ENCODE measurements around the gene PNPLA7. TPM values are rescaled to one million over a fixed set of nuclear protein-coding genes. Genes with fewer than 3 reads are reported as not detected.
A peak's percentile ranks its signal among the peaks of the same experiment; 100 is the strongest.
"Not testable (repeated sequence)": the region's sequence is repeated elsewhere in the genome, so short reads cannot be mapped to it uniquely, and the experiment has no call there.

PNPLA7 gene
- total RNA-seq, 1 experiment from 2014 or later = 0.10 TPM

GRCh38 chr9:137426018-137426681 lies 124.1 kb downstream of the PNPLA7 start:
- DNase-seq (ENCODE audit: extremely low read depth, low read depth) = no peak

GRCh38 chr9:137423514-137424291 lies 126.5 kb downstream of the PNPLA7 start:
- no peak for DNase-seq (ENCODE audit: extremely low read depth, low read depth)

GRCh38 chr9:137422604-137423513 lies 127.3 kb downstream of the PNPLA7 start, which contains the start of the genes EXD3 and NOXA1:
TSS of gene EXD3 (minus strand) at chr9:137423162. CDS start at chr9:137395357, 27,805 bp downstream.
TSS of gene NOXA1 (plus strand) at chr9:137423393. CDS start at chr9:137423530, 137 bp downstream.
- DNase-seq (ENCODE audit: extremely low read depth, low read depth) = peak; percentile 92

GRCh38 chr9:137421838-137422603 lies 128.2 kb downstream of the PNPLA7 start:
- no peak for DNase-seq (ENCODE audit: extremely low read depth, low read depth)

- DNase-seq (ENCODE audit: extremely low read depth, low read depth) = no peak
Measured at GRCh38 chr9:137417161-137418021, 132.8 kb downstream of the PNPLA7 start.

- no peak for DNase-seq (ENCODE audit: extremely low read depth, low read depth)
Measured at GRCh38 chr9:137416563-137417151, 133.5 kb downstream of the PNPLA7 start.

- DNase-seq (ENCODE audit: extremely low read depth, low read depth) = no peak
Measured at GRCh38 chr9:137416006-137416562, 134.1 kb downstream of the PNPLA7 start.

- no peak for DNase-seq (ENCODE audit: extremely low read depth, low read depth)
Measured at GRCh38 chr9:137415451-137415850, 134.8 kb downstream of the PNPLA7 start.

GRCh38 chr9:137412431-137412830 lies 137.8 kb downstream of the PNPLA7 start:
- no peak for DNase-seq (ENCODE audit: extremely low read depth, low read depth)

- DNase-seq (ENCODE audit: extremely low read depth, low read depth) = peak; percentile 69
Measured at GRCh38 chr9:137411645-137412380, 138.4 kb downstream of the PNPLA7 start.

- no peak for DNase-seq (ENCODE audit: extremely low read depth, low read depth)
Measured at GRCh38 chr9:137411260-137411644, 138.9 kb downstream of the PNPLA7 start.

- no peak for DNase-seq (ENCODE audit: extremely low read depth, low read depth)
Measured at GRCh38 chr9:137410891-137411249, 139.3 kb downstream of the PNPLA7 start.

GRCh38 chr9:137410236-137410890 lies 139.8 kb downstream of the PNPLA7 start:
- not testable (repeated sequence) for DNase-seq (ENCODE audit: extremely low read depth, low read depth)
